ENCODE data around the gene MRTFB. TPM values are rescaled to one million over a fixed set of nuclear protein-coding genes. Genes with fewer than 3 reads are reported as not detected.

MRTFB gene
- total and polyA plus RNA-seq, 4 donors: 6.2 to 108 (median 34.3) TPM

DNA sequence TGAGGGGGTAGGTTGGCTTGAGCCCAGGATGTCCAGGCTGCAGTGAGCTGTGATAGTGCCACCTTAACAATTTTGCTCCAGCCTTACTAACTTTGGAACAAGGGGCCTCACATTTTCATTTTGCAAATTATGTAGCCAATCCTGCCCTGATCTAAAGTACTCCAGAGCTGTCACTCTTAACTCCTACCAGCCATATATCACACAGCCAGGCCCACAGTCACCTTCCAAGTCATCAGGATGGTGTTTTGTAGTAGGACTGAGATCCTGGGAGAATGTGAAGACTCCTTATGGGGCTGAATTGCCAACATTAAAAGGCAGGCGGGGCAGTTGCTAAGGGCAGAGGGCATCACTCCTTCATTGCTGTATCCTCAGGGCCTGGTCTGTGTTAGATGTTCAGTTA, 243.0 kb downstream of the MRTFB start:
- no peak overlapping the region for H3K27ac ChIP-seq (ENCODE audit: low read depth in 1 of 2, low read length in 2 of 2)
- no peak for ATAC-seq (ENCODE audit: low FRiP score)
- intact Hi-C loops (cut with DNase I): no loop called here

DNA sequence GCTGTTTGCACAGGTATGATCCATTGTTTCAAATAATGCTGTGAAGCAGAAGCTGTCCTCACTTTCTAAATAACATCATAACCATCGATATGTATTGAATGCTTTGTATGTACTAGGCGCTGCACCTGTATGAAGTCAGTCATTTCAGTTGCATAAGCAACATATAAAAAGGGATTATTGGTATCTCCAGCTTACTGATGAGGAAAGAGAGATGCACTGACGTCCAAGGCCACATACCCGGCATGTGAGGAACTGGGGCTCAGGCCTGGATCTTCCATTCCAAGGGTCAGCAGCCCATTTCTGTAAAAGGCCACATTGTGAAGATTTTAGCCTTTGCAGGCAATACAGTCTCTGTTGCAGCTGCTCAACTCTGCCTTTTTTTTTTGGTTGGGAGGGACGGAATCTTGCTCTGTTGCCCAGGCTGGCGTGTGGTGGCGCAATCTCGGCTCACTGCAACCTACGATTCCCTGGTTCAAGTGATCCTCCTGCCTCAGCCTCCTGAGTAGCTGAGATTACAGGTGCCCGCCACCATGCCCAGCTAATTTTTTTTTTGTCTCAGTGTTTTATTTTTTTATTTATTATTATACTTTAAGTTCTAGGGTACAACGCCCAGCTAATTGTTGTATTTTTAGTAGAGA, 244.7 kb downstream of the MRTFB start:
- ATAC-seq (ENCODE audit: low FRiP score) (no peak), DNase-seq (peak; percentile 6 to 16)
- intact Hi-C loops (cut with DNase I): no loop called here
- H3K27ac ChIP-seq (ENCODE audit: low read depth in 1 of 2, low read length in 2 of 2): no peak overlapping the region
- H3K4me3 ChIP-seq (ENCODE audit: low read length in 2 of 2): no peak overlapping the region
- no peaks in the 10 kb centered on the region for H3K9me3 ChIP-seq (ENCODE audit: control insufficient read depth, low read length)
- no peaks in the 10 kb centered on the region for H3K36me3 ChIP-seq (ENCODE audit: control insufficient read depth in 1 of 2, insufficient read depth in 2 of 2, low read length in 1 of 2)
- H3K27me3 ChIP-seq (ENCODE audit: control insufficient read depth in 1 of 2, insufficient read depth in 2 of 2, low read length in 1 of 2): no peaks in the 10 kb centered on the region
- WGBS, 2 donors: 80 to 84% methylated on average over 10 to 11 of the region's 11 CpGs
- H3K4me1 ChIP-seq (ENCODE audit: control insufficient read depth in 1 of 2, insufficient read depth in 2 of 2, low read length in 2 of 2): no peaks in the 10 kb centered on the region

More for the DNA sequence above, 243.0 kb downstream of the MRTFB start:
- Histone ChIP-seq H3K27me3 (ENCODE audit: control insufficient read depth in 1 of 2, insufficient read depth in 2 of 2, low read length in 1 of 2) (no peaks in the 10 kb centered on the region), H3K36me3 (ENCODE audit: control insufficient read depth in 1 of 2, insufficient read depth in 2 of 2, low read length in 1 of 2) (no peaks in the 10 kb centered on the region), H3K4me3 (ENCODE audit: low read length in 2 of 2) (no peak overlapping the region), H3K9me3 (ENCODE audit: control insufficient read depth, low read length) (no peaks in the 10 kb centered on the region), H3K4me1 (ENCODE audit: control insufficient read depth in 1 of 2, insufficient read depth in 2 of 2, low read length in 2 of 2) (peaks cover 0 to 3% of the 10 kb centered on the region in 2 donors)
- WGBS, 2 donors: 97 to 100% methylated on average over 1 of the region's 1 CpG
- DNase-seq: no peak

Small RNA genes within 50 kb of the gene (microRNA-seq; reads per million reads assigned to microRNA genes)
- gene MIR193B (384 to 2,227 reads per million in 2 donors), gene MIR365A (0.99 to 15.5 reads per million in 2 donors)

Other genes with a start within 250 kb of the MRTFB start
- gene ERCC4, start 151.2 kb upstream of the MRTFB start, total RNA-seq: 10 to 100 TPM in 1 of 2 donors, 1 to 10 TPM in 1; 9.1 to 14.0 TPM
- 1 to 10 TPM; 2.2 to 6.4 TPM for gene ERCC4, start 151.2 kb upstream of the MRTFB start, polyA plus RNA-seq

All from aorta (tissue), 5 donors.